HuH-7 (cell line): ENCODE data around the gene EVI5L.

Experiments
- DNase-seq: peaks from one replicate; pipeline ENCODE4 v3.0.0; 2011; ENCODE audit warnings: low spot score

The EVI5L gene

DNA sequence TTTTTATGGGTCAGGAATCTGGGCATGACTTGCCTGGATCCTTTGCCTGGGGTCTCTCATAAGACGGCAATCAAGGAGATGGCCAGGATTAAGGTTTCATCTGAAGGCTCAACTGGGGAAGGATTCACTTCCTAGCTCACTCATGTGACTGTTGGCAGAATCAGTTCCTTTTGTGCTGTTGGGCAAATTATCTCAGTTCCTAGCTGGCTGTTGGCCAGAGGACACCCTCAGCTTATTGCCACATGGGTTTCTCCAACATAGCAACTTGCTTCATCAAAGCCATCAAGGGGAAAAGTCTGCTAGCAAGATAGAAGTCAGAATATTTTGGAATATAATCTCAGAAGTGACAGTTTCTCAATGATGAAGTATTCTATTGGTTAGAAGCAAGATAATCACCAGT lies 12.2 kb upstream of the EVI5L start:
- DNase-seq, result no peak

DNA sequence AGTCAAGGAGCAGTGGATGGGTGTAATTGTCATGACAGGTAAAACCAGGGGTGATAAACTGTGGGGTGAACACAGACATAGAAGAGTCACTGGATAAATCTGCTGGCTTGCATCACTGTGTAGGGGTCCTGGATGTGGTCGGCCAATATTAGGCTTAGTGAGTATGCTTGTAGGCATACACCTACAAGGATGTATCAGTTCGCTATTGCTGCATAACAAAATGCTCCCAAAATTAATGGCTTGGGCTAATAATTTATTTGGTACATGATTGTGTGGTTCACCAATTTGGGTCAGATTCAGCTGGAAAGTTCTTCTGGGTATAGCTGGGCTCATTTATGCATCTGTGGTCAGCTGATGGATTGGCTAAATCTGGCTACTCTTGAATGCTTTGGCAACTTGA lies 11.2 kb upstream of the EVI5L start:
- DNase-seq, result no peak

DNA sequence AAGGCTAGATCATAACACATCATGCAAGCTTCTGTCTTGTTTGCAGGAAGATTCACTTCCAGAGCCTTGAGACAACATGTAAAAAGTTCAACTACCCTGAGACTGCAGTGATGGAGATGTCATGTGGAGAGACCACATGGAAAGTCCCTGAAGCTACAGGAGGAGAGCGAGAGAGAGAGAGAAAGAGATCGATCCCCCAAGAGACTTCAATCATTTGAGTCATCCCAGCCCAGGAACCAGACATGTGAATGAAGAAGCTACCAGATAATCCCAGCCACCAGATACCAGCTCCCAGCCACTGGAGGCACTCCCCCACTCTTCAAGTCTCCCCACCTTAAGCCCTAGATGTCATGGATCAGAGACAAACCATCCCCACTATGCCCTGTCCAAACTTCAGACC lies 10.7 kb upstream of the EVI5L start:
- DNase-seq, result no peak

DNA sequence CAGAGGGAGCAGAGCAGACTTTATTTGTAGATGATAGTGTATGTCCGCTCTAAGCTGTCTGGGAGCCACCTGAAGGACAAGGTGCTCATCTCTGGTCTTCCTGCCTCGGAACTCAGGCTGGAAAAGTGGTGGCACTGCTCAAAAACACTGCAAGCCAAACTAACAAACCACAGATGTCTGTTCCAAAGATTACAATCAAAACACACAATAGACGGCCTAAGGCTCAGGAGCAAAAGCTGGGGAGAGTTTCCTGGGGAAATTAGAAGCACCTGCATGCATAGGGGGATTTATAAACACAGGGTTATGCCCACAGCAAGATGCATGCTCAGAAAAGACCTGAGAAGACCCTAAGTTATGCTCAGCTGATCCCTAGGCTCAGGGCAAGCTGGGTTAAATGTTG lies 9.4 kb upstream of the EVI5L start:
- DNase-seq, result no peak

DNA sequence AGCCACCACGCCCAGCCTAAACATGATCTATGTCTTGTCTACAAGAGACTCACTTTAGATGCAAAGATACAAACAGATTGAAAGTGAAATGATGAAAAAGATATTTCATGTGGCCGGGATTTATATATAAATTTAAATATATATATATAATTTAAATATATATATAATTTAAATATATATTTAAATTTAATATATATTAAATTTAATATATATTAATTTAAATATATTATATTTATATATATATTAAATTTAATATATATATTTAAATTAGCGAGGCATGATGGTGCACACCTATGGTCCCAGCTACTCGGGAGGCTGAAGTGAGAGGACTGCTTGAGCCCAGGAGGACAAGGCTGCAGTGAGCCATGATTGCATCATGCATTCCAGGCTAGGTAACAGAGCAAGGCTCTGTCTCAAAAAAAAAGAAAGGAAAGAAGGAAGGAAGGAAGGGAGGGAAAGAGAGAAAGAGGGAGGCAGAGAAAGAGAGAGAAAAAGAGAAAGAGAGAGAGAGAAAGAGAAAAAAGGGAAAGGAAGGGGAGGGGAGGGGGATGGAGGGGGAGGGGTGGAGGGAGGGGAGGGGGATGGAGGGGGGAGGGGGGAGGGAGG lies 7.0 kb upstream of the EVI5L start:
- no peak for DNase-seq

DNA sequence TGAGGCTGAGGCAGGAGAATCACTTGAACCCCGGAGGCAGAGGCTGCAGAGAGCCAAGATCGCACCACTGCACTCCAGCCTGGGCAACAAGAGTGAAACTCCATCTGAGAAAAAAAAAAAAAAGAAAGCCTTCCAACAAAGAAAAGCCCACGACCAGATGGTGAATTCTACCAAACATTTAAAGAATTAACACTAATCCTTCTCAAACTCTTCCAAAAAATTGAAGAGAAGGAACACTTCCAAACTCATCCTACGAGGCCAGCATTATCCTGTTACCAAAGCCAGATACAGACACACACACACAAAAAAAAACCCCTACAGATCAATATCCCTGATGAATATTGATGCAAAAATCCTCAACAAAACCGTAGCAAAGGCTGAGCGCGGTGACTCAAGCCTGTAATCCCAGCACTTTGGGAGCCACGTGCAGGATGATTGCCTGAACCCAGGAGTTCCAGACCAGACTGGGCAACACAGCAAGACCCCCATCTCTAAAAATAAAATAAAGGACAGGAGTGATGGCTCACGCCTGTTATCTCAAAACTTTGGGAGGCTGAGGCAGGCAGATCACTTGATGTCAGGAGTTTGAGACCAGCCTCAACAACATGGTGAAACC lies 6.2 kb upstream of the EVI5L start:
- DNase-seq, result no peak

DNA sequence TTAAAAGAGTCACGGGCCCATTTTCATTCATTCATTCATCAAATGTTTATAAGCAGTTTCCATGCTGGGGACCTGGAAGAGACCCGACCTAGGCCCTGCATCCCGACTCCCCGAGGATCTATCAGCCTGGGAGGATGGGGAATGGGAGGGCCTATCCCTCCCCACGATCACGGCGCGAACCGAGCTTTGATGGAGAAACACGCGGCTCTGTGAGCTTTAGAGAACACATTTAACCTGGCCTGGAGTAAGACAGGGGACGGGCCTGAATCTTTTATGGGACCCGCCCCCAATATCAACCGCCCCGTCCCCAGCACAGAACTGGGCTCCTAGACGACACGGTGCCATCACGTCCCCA lies 875 bp upstream of the EVI5L start:
- no peak for DNase-seq

DNA sequence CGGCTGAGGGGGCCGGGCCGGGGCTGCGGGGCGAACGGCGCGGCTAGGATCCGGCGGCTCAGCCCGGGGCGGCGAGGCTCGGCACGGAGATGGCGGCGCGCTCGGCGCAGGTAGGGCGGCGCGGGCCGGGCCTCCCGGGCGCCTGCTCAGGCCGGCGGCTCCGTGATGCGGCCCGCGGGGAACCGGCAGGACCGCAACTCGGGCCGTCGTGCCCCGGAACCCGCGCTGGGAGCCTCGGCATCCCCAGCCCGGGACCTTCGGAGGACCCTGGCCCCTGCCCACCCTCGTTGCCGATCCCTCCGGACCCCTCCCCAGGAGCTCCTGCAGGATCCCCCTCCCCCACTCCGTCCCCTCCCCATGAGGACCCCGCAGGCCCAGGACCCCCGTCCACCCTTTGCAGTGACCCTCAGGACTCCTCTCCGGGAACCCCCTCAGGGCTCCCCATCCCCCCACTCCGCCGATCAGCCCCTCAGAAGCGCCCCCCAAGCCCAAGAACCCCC lies 304 bp downstream of the EVI5L start:
- DNase-seq, result no peak

DNA sequence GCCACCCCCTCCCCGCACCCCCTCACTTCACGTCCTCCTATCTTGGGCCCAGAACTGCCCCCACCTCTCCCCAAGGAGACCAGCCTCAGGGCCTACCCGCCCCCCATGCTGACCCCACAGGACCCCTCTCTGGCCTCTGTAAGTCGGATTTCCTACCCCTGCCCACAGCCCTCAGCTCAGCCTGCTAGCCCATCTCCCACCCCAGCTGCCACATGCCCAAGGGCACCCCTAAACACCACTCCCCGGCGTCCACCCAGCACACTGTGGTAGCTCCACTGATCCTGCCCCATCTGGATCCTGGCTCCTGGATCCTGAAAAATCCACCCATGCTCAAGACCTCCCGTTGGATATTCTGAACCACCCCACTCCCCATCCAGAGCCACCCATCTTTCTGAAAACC lies 805 bp downstream of the EVI5L start:
- no peak for DNase-seq

DNA sequence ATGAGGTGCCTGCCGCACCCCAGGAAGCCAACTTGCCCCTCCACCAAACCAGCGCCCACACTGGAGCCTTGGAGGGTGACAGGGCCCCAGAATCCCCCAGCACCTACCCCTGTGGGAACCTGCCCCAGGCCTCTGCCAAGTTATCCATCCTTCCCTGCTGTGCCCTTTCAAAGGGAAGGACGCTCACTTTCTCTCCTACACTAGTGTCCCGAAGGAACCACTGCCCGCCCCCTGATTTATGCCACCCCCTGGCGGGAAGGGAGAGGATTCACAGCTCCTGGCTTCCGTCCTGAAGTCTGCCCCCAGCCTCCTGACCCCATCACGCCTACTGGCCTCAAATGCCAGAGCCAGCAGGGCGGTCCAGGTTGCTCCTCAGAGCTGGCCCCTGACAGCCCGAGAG lies 1.4 kb downstream of the EVI5L start:
- peak; percentile 80 for DNase-seq

DNA sequence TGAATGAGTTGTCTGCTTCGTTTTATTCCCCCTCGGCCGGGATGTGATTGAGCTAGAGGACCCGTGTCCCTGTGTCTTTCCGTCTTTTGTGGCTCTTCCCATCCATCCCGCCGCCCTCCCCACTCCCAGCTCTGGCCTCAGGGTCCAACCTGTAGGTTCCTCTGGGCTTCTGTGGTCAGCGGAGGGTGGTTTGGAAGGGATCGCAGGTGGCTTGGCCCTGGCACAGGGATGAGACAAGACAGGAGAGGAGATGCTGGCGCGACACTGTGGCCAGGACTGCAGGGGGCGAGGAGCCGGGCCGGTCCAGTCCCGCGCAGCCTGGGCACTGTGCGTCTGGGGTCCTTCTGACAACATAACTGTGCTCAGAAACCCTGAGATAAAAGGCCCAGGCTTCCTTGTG lies 2.0 kb downstream of the EVI5L start:
- no peak for DNase-seq

DNA sequence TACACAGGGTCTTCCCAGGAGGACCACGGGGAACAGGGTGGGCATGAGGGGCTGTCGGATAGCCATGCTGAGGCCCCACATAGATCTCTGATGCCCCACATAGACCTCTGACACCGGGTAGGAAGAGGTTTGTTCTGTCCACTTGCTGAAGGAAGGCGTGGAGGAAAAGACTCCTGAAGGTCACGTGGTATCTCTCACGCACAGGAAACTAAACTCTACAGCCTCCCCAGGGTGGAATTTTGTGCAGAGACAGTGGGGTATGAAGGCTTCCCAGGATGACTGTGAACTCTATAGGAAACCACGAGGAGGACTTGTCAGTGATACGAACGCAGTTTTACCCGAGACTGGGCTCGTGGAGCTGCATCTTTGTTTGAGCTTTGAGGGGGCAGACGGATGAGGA lies 2.8 kb downstream of the EVI5L start:
- DNase-seq, result no peak

DNA sequence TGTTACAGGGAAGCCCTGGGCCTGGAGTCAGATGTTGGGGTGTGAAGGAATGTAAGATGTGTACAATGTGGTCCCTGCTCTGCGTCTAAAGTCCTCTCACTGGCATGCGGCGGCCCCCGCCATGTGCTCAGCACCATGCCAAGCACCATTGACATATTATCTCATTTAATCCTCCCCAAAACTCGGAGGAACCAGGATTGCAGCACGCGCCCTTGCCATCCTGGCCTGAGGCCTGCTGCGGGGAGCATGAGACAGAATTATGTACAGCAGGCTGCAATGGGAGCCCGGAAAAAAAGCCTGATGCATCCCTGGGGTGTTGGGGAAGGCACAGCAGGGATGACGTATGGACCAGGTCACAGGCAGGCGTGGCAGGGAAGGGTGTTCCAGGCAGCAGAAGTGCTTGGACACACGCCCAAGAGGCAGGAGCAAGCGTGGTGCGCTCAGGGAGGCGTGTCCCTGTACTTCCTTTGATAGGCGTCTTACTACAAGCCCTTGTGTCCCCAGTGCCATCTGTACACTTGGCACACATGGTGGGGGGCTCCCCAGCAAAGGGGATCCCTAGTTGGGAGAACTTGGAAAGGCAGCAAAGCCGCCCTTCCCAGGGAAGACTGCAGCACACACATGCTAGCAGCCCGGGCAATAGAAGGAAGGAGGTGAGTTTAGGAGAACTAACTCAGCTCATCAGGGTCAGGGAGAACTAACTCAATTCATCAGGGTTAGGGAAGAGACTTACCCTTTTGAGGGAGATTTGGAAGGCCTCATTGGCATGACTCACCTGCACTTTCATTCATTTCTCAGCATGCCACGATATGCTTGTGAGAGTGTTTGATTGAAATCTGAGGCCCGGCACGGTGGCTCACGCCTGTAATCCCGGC lies 3.4 kb downstream of the EVI5L start:
- no peak for DNase-seq

DNA sequence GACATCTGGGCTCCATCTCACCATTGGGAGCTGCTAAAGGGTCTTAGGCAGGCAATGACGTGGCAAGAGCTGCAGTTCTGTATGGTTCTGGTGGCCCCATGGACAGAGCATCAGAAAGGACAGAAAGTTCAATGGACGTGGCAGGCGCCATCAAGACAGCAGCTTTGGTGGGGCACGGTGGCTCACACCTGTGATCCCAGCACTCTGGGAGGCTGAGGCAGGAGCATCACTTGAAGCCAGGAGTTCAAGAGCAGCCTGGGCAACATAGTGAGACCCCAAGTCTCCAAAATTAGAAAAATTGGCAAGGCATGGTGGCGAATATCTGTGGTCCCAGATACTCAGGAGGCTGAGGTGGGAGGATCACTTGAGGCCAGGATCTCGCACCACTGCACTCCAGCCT lies 9.5 kb downstream of the EVI5L start:
- DNase-seq, result no peak

DNA sequence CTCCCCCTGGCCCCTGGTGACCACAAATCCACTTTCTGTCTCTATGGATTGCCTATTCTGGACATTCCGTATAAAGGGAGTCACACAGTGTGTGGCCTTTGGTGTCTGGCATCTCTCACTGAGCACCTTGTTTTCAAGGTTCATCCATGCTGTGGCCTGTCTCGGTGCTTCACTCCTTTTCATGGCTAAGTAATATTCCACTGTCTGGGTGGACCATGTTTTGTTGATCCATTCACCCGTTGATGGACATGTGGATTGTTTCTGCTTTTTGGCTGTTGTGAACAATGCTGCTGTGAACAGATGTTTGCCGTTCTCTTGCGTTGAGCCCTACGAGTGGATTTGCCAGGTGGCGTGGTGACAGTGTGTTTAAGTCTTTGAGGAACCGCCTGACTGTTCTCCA lies 10.6 kb downstream of the EVI5L start:
- no peak for DNase-seq

DNA sequence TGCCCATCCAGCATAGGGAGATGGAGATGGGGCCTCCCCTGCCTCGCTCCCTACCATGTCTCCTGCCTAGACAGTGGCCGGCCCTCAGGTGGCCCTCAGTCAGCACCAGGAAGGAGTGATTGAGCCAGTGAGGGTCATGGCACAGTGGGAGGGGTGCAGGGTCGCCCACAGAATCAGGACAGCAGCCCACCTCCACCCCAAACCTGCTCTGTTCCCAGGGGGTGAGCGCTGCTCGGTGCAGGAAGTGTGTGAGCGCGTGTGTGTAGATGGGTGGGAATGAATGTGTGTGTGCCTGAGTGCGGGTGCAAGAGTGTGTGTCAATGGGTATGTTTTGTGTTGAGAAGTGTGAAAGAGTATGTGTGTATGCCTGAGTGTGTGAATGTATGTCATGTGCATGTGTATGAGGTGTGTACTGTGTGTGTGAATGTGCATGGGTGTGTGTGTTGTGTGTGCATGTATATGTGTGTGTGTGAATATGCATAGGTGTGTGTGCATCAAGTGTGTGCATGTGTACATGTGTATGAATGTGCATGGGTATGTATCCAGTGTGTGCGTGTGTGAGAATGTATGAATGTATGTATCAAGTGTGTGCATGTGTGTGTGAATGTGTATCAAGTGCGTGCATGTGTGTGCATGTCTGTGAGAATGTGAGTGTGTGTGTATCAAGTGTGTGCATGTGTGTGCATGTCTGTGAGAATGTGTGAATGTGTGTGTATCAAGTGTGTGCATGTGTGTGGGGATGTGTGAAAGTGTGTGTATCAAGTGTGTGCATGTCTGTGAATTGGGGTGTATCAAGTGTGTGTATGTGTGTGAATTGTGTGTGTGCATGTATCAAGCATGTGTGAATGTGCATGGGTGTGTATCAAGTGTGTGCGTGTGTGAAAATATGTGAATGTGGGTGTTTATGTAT lies 12.0 kb downstream of the EVI5L start:
- DNase-seq, result no peak

DNA sequence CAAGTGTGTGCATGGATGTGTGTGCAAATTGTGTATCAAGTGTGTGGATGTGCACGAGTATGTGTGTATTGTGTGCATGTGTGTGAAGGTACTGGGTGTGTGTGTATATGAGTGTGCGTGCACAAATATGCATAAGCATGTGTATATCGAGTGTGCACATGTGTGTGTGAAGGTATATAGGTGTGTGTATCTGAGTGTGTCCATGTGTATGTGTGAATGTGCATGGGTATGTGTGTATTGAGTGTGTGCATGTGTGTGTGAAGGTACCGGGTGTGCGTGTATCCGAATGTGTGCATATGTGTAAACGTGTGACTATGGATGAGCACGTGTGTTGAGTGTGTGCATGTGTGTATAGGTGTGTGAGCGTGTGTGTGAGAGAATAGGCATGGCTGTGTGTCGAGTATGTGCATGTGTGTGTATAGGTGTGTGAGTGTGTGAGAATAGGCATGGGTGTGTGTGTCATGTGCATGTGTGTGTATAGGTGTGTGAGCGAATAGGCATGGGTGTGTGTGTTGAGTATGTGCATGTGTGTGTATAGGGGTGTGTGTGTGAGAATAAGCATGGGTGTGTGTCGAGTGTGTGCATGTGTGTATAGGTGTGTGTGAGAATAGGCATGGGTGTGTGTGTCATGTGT lies 12.8 kb downstream of the EVI5L start:
- DNase-seq, result no peak

DNA sequence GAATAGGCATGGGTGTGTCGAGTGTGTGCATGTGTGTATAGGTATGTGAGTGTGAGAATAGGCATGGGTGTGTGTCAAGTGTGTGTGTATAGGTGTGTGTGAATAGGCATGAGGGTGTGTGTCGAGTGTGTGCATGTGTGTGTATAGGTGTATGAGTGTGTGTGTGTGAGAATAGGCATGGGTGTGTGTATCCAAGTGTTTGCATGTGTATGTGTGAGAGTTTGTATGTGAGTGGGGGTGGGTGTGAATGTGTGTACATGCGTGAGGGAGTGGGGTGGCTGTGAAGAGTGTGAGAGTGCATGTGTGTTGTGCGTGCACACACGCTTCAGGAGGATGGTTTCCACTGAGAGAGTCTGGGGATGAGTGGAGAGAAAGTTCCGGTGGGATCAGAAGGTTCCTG lies 13.5 kb downstream of the EVI5L start:
- DNase-seq, result no peak

DNA sequence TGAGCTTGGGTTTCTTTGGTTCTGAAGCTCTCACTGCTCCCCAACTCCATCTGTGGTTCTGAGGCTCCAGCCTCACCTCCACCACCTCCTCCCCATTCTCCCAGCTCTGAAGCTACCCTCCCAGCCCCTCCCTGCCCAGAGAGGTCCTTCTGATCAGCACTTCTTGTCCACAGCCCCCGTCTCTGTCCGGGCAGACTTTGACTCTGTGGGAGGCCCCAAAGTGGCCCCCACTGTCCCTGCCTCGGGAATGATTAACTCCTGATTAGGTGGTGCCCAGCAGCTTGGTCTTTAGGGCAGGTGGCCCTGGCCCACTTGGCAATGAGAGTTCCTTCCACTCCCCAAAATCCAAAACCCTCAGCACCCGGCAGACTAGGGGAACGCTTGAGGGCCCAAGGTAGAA lies 14.4 kb downstream of the EVI5L start:
- no peak for DNase-seq

DNA sequence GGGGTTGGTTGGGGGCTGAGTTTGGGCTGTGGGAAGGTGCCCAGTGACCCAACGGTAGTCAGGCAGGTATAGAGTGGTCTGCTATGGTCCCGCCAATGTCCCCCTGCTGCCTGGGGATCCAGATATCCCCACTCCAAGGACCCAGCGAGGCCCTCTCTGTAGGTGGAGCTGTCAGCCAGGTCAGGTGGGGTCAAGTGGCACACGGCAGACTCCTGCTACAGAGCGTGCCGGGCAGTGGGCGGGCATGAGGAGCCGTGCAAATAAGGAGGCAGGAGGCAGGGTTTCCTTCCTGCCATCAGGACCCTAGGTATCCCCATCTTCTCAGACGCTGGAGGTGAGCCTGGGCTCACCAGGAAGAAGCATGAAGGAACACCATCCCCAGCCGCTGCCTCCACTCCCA lies 14.9 kb downstream of the EVI5L start:
- no peak for DNase-seq

DNA sequence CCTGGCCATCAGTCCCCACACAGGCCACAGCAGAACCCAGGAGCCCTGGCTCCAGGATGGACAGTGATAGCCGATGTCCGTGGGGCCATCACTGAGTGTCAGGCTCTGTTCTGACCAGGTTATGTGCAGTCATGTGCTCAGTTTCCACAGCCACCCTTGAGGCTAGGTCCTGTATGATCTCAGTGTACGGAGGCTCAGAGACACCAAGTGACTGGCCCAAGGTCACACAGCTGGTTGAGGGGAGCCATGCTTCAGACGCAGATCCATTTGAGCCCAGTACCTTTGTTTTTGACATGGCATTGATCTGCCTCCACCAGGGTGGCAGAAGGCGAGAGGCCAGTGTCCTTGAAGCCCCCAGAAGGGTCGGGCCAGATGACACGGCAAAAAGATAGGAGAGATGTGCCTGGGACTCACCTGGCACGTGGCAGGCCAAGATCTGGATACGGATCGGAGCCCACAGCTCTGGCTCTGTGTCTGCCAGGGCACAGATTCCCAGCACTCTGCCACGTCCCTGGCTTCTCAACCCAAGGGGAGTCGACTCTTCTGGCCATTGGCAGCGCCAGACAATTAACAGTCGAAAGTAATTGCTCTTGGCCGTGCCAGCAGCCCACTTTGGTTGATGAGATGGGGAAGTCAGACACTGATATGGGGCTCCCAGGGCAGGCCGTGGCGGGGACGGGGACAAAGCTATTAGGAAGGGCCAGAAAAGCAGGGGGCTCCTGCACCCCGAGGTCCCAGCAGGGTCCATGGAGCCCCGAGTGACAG lies 15.6 kb downstream of the EVI5L start:
- no peak for DNase-seq
